Neural cell (in vitro differentiated cells): ENCODE data around the gene ZFPM1. TPM values are rescaled to one million over a fixed set of nuclear protein-coding genes. Genes with fewer than 3 reads are reported as not detected.

ENCODE experiments used
- H2AFZ ChIP-seq: fragments of 200-600, 300-800 bp; sonication (generic), shearing (Covaris generic); 2 replicates; pipeline ENCODE4 v1.6.0; 2014; ENCODE audit warnings: low read depth, mild to moderate bottlenecking, antibody characterized with exemption, low read length, moderate library complexity
- H3F3A ChIP-seq: fragments of 200-600 bp; shearing (Covaris generic); 2 replicates; pipeline ENCODE4 v1.6.1; 2016; ENCODE audit warnings: mild to moderate bottlenecking, moderate library complexity, mixed read lengths, antibody characterized with exemption, low read length; ENCODE audit not compliant: insufficient read depth, poor library complexity, severe bottlenecking
- H3K27ac ChIP-seq: fragments of 200-600, 300-800 bp; sonication (generic), shearing (Covaris generic); 2 replicates; pipeline ENCODE4 v1.5.1; 2014; ENCODE audit warnings: mild to moderate bottlenecking, low read length, moderate library complexity
- H3K27me3 ChIP-seq: fragments of 300-800, 200-600 bp; sonication (generic), shearing (Covaris generic); 2 replicates; pipeline ENCODE4 v1.6.0; 2014; ENCODE audit warnings: mild to moderate bottlenecking, low read depth, low read length, moderate library complexity; ENCODE audit not compliant: insufficient read depth
- H3K36me3 ChIP-seq: fragments of 300-800, 200-600 bp; sonication (generic), shearing (Covaris generic); 2 replicates; pipeline ENCODE4 v1.5.1; 2014; ENCODE audit warnings: mild to moderate bottlenecking, antibody characterized with exemption, low read length, moderate library complexity; ENCODE audit not compliant: insufficient read depth
- H3K4me2 ChIP-seq: fragments of 300-800, 200-600 bp; sonication (generic), shearing (Covaris generic); 2 replicates; pipeline ENCODE4 v1.6.0; 2014; ENCODE audit warnings: mild to moderate bottlenecking, low read length
- H3K4me3 ChIP-seq: fragments of 300-800, 200-600 bp; sonication (generic), shearing (Covaris generic); 2 replicates; pipeline ENCODE4 v1.5.1; 2014; ENCODE audit warnings: mild to moderate bottlenecking, low read length, moderate library complexity
- H3K79me2 ChIP-seq: fragments of 200-600 bp; shearing (Covaris generic); replicated peaks from 2 replicates; pipeline ENCODE4 v1.6.0; 2014; ENCODE audit warnings: mild to moderate bottlenecking, low read length, moderate library complexity; ENCODE audit not compliant: insufficient read depth
- H3K9ac ChIP-seq: fragments of 300-800, 200-600 bp; sonication (generic), shearing (Covaris generic); 2 replicates; pipeline ENCODE4 v1.6.1; 2016; ENCODE audit warnings: mild to moderate bottlenecking, low read length, mixed read lengths
- H3K9me2 ChIP-seq: fragments of 200-600 bp; shearing (Covaris generic); 2 replicates; pipeline ENCODE4 v1.6.1; 2016; ENCODE audit warnings: mild to moderate bottlenecking, low read length, mixed read lengths; ENCODE audit not compliant: insufficient read depth
- H3K9me3 ChIP-seq: fragments of 200-600, 300-800 bp; sonication (generic), shearing (Covaris generic); 2 replicates; pipeline ENCODE4 v1.6.1; 2016; ENCODE audit warnings: mild to moderate bottlenecking, mixed run types, low read length, moderate library complexity, mixed read lengths
- H4K20me1 ChIP-seq: fragments of 200-600 bp; shearing (Covaris generic); 2 replicates; pipeline ENCODE4 v1.6.1; 2016; ENCODE audit warnings: mild to moderate bottlenecking, mixed run types; ENCODE audit not compliant: insufficient read depth
- CTCF ChIP-seq: fragments of 450-650 bp; IDR thresholded peaks from 2 replicates; pipeline ENCODE4 v1.5.1; 2014; ENCODE audit warnings: antibody characterized with exemption, mild to moderate bottlenecking, moderate library complexity; ENCODE audit not compliant: poor library complexity, severe bottlenecking
- EP300 ChIP-seq: fragments of 450-650 bp; conservative IDR thresholded peaks from 2 replicates; pipeline ENCODE4 v1.6.1; 2014; ENCODE audit warnings: antibody characterized with exemption, mild to moderate bottlenecking, moderate library complexity; ENCODE audit not compliant: poor library complexity, severe bottlenecking
- EZH2 ChIP-seq: fragments of 200-600, 300-800 bp; shearing (Covaris generic), sonication (generic); IDR thresholded peaks from 2 replicates; pipeline ENCODE4 v1.6.1; 2014; ENCODE audit warnings: antibody characterized with exemption, low read length, borderline replicate concordance, mild to moderate bottlenecking; ENCODE audit not compliant: insufficient read depth, poor library complexity, severe bottlenecking
- MXI1 ChIP-seq: fragments of 450-650 bp; conservative IDR thresholded peaks from 2 replicates; pipeline ENCODE4 v1.6.1; 2014; ENCODE audit warnings: antibody characterized with exemption, mild to moderate bottlenecking; ENCODE audit not compliant: poor library complexity, severe bottlenecking
- POLR2AphosphoS5 ChIP-seq: IDR thresholded peaks from 2 replicates; pipeline ENCODE4 v1.6.1; 2012
- RAD21 ChIP-seq: fragments of 450-650 bp; conservative IDR thresholded peaks from 2 replicates; pipeline ENCODE4 v1.6.1; 2014; ENCODE audit warnings: antibody characterized with exemption, mild to moderate bottlenecking, moderate library complexity
- REST ChIP-seq: IDR thresholded peaks from 2 replicates; pipeline ENCODE4 v1.6.1; 2012; ENCODE audit warnings: borderline replicate concordance
- SMC3 ChIP-seq: fragments of 450-650 bp; conservative IDR thresholded peaks from 2 replicates; pipeline ENCODE4 v1.6.1; 2014; ENCODE audit warnings: antibody characterized with exemption, mild to moderate bottlenecking, moderate library complexity; ENCODE audit not compliant: poor library complexity
- TAF1 ChIP-seq: IDR thresholded peaks from 2 replicates; pipeline ENCODE4 v1.6.1; 2012; ENCODE audit warnings: low read depth
- polyA plus RNA-seq: library from polyadenylated mRNA; depleted of rRNA; stranded (reverse); fragments of >200 nt; gene quantifications from 2 replicates; pipeline ENCODE4 v1.2.3, GENCODE V29; 2014

The ZFPM1 gene
- polyA plus RNA-seq, 1 donor from 2014 or later, result 0.41 TPM

DNA sequence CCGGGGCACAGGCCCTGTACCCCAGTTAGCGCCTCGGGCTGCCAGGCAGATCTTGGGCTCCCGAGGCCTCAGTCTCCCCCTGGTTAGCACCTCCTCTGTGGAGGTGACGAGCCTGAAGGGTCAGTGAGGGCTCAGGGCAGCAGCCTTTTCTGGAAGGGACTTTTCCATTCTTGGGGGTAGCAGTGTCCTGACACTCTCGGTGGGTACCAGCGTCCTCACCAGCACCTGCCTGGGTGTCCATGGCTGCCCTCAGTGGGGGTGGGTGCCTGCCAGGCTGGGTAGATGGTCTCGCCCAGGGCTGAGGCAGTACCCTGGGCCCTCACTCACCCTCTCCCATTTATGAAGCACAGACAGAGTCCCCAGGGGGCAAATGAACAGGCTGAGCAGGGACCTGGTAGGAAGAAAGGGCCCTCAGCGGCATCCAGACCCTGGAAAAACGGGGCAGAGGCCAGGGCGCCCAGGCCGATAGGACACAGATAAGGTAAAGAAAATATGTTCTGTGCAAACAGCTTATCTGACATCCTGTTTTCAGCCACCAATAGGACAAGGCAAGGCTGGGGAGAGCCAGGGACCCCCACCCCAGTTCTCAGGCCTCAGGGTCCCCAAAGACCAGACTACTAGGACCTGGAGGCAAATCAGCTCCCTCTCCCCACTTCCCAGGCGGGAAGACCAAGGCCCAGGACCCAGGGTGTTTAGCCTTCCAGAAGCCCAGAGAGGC lies 50.9 kb downstream of the ZFPM1 start:
- Histone ChIP-seq H3K36me3 (no peaks in the 10 kb centered on the region), H3K27me3 (no peaks in the 10 kb centered on the region), H2AFZ (no peak overlapping the region), H3K4me3 (no peak overlapping the region), H3K79me2 (no peaks in the 10 kb centered on the region), H3K9me3 (no peaks in the 10 kb centered on the region), H3K9ac (no peak overlapping the region), H4K20me1 (no peaks in the 10 kb centered on the region), H3K4me2 (no peak overlapping the region), H3K9me2 (no peaks in the 10 kb centered on the region), H3F3A (no peaks in the 10 kb centered on the region), H3K27ac (no peak overlapping the region)
- no peak for TF ChIP-seq MXI1
- TF ChIP-seq EZH2, result no peak
- no peak for TF ChIP-seq RAD21
- no peak for TF ChIP-seq TAF1
- TF ChIP-seq CTCF, result no peak
- no peak for TF ChIP-seq POLR2AphosphoS5
- no peak for TF ChIP-seq REST
- no peak for TF ChIP-seq EP300
- no peak for TF ChIP-seq SMC3

DNA sequence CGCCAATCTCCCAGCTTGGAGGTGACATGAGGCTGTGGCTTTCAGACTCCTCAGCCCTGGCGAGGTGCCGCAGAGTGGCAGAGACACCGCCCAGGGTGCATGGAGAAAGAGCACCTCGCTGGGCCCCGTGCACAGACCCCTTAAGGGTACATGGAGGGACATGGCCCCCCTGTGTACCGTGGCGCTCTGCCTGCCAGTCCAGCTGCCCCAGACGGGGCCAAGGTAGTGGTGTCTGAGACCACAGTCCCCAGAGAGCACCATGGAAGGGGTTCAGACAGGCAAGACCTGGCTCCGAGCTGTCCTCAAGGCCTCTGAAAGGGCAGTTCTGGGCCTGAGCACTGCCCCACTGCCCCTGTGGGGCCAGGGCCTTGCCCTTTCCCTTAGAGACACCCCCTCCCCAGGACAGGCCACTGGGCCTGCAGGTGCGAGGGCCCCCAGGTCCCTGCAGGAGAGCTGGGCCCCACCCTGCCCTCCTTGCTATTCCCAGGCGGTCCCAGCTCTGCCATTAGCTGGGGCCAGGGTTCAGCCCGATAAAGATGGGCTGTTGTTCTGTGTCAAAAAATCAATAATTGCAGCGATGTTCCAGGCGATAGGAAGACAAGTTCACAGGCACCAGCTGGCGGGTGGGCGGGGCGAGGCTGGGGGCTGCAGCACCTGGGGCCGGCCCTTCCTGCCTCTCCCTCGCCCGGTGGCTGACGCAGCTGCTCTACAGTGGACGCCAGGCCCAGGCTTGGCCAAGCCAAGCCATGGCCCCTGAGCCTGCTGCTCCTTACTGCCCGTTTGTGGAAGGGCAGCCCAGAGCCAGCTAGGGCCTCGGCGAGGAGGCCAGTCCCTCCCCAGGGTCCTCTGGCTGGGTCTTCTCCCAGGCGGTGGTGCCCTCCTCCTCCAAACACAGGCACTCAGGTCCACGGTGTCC lies 51.7 kb downstream of the ZFPM1 start:
- no peaks in the 10 kb centered on the region for H3K79me2 ChIP-seq
- no peaks in the 10 kb centered on the region for H4K20me1 ChIP-seq
- no peak overlapping the region for H3K27ac ChIP-seq
- H3K4me2 ChIP-seq, result no peak overlapping the region
- no peaks in the 10 kb centered on the region for H3F3A ChIP-seq
- H3K27me3 ChIP-seq, result no peaks in the 10 kb centered on the region
- H3K4me3 ChIP-seq, result no peak overlapping the region
- no peak overlapping the region for H2AFZ ChIP-seq
- H3K9ac ChIP-seq, result no peak overlapping the region
- no peaks in the 10 kb centered on the region for H3K9me2 ChIP-seq
- no peaks in the 10 kb centered on the region for H3K36me3 ChIP-seq
- H3K9me3 ChIP-seq, result no peaks in the 10 kb centered on the region
- no peak for TF ChIP-seq REST
